GM18499 (cell line): ENCODE data around the gene FCN2.

Experiments
- ATAC-seq: cut with Tn5 transposase; IDR thresholded peaks from one replicate; pipeline ENCODE4 v1.9.1; 2021; ENCODE audit warnings: moderate number of reproducible peaks; ENCODE audit not compliant: insufficient read depth, unreplicated experiment

The FCN2 gene

GRCh38 chr9:134886413-134886913 lies 5.9 kb downstream of the FCN2 start:
- ATAC-seq: no peak

- ATAC-seq: no peak
Measured at GRCh38 chr9:134887219-134887618, 6.6 kb downstream of the FCN2 start.

- ATAC-seq: no peak
Measured at GRCh38 chr9:134887686-134888602, 7.3 kb downstream of the FCN2 start.

GRCh38 chr9:134888603-134889190 lies 8.1 kb downstream of the FCN2 start:
- no peak for ATAC-seq

- ATAC-seq: no peak
Measured at GRCh38 chr9:134889386-134890154, 9.0 kb downstream of the FCN2 start.

- ATAC-seq: no peak
Measured at GRCh38 chr9:134890155-134890495, 9.5 kb downstream of the FCN2 start.

- ATAC-seq: no peak
Measured at GRCh38 chr9:134891053-134891452, 10.4 kb downstream of the FCN2 start.

- ATAC-seq: no peak
Measured at GRCh38 chr9:134891713-134892112, 11.1 kb downstream of the FCN2 start.

GRCh38 chr9:134892221-134892620 lies 11.6 kb downstream of the FCN2 start:
- ATAC-seq: no peak

GRCh38 chr9:134892820-134893420 lies 12.3 kb downstream of the FCN2 start:
- ATAC-seq: no peak

- no peak for ATAC-seq
Measured at GRCh38 chr9:134894136-134894860, 13.7 kb downstream of the FCN2 start.

- ATAC-seq: no peak
Measured at GRCh38 chr9:134895097-134895496, 14.5 kb downstream of the FCN2 start.

- ATAC-seq: no peak
Measured at GRCh38 chr9:134895567-134895907, 14.9 kb downstream of the FCN2 start.

- no peak for ATAC-seq
Measured at GRCh38 chr9:134895908-134896833, 15.6 kb downstream of the FCN2 start.

- ATAC-seq: no peak
Measured at GRCh38 chr9:134896834-134897583, 16.4 kb downstream of the FCN2 start.

- no peak for ATAC-seq
Measured at GRCh38 chr9:134897584-134898170, 17.1 kb downstream of the FCN2 start.

GRCh38 chr9:134898319-134898718 lies 17.7 kb downstream of the FCN2 start:
- no peak for ATAC-seq

GRCh38 chr9:134899168-134899567 lies 18.6 kb downstream of the FCN2 start:
- ATAC-seq: no peak
